Stimulated activated CD4-positive, alpha-beta T cell treated with anti-CD3 and anti-CD28 coated beads, Interleukin-4, amount 100 ng/mL, for 4 hours (primary cell): ENCODE results near the gene UQCRQ.
"Not testable (repeated sequence)": the region's sequence is repeated elsewhere in the genome, so short reads cannot be mapped to it uniquely, and the experiment has no call there.

ENCODE experiments used
- DNase-seq, 2 experiments: peaks; one replicate each; pipeline ENCODE4 v3.0.0-alpha.2; 2020

The UQCRQ gene

GRCh38 chr5:132834057-132834456 lies 32.4 kb upstream of the UQCRQ start:
- DNase-seq = no peak

GRCh38 chr5:132836852-132837251 lies 29.6 kb upstream of the UQCRQ start:
- DNase-seq = no peak

GRCh38 chr5:132837868-132838267 lies 28.6 kb upstream of the UQCRQ start:
- no peak for DNase-seq

GRCh38 chr5:132838516-132839282 lies 27.7 kb upstream of the UQCRQ start:
- DNase-seq = no peak

GRCh38 chr5:132839426-132840301 lies 26.8 kb upstream of the UQCRQ start:
- no peak for DNase-seq

GRCh38 chr5:132840313-132840712 lies 26.1 kb upstream of the UQCRQ start:
- DNase-seq = no peak

GRCh38 chr5:132840896-132841295 lies 25.5 kb upstream of the UQCRQ start:
- DNase-seq = no peak

GRCh38 chr5:132841305-132841704 lies 25.1 kb upstream of the UQCRQ start:
- no peak for DNase-seq

- no peak for DNase-seq
Observed at GRCh38 chr5:132848270-132848669, 18.2 kb upstream of the UQCRQ start.

- DNase-seq = no peak
Observed at GRCh38 chr5:132849347-132849746, 17.1 kb upstream of the UQCRQ start.

GRCh38 chr5:132850066-132850465 lies 16.4 kb upstream of the UQCRQ start:
- DNase-seq = no peak

- DNase-seq = no peak
Observed at GRCh38 chr5:132853323-132853722, 13.1 kb upstream of the UQCRQ start.

- no peak for DNase-seq
Observed at GRCh38 chr5:132853790-132854189, 12.7 kb upstream of the UQCRQ start.

GRCh38 chr5:132854301-132854700 lies 12.1 kb upstream of the UQCRQ start:
- DNase-seq = no peak

- not testable (repeated sequence) for DNase-seq
Observed at GRCh38 chr5:132854992-132855391, 11.4 kb upstream of the UQCRQ start.

- DNase-seq = no peak
Observed at GRCh38 chr5:132856011-132856410, 10.4 kb upstream of the UQCRQ start.

- no peak for DNase-seq
Observed at GRCh38 chr5:132859889-132860437, 6.5 kb upstream of the UQCRQ start.

- DNase-seq = no peak
Observed at GRCh38 chr5:132860742-132861141, 5.7 kb upstream of the UQCRQ start.

- DNase-seq = no peak
Observed at GRCh38 chr5:132865668-132866341, 637 bp upstream of the UQCRQ start.

- DNase-seq = no peak
Observed at GRCh38 chr5:132867046-132867451, 607 bp downstream of the UQCRQ start.

GRCh38 chr5:132868754-132869153 lies 2.3 kb downstream of the UQCRQ start:
- no peak for DNase-seq

- no peak for DNase-seq
Observed at GRCh38 chr5:132870801-132871200, 4.4 kb downstream of the UQCRQ start.
